GM19397 (cell line): ENCODE results near the gene LCOR.
"Not testable (repeated sequence)": the region's sequence is repeated elsewhere in the genome, so short reads cannot be mapped to it uniquely, and the experiment has no call there.

Experiments
- ATAC-seq: cut with Tn5 transposase; IDR thresholded peaks from one replicate; pipeline ENCODE4 v1.9.1; 2021; ENCODE audit warnings: mild to moderate bottlenecking, moderate library complexity; ENCODE audit not compliant: unreplicated experiment

The LCOR gene

GRCh38 chr10:96924861-96925260 lies 92.8 kb downstream of the LCOR start:
- ATAC-seq = no peak

- no peak for ATAC-seq
Observed at GRCh38 chr10:96930469-96930868, 98.4 kb downstream of the LCOR start.

DNA sequence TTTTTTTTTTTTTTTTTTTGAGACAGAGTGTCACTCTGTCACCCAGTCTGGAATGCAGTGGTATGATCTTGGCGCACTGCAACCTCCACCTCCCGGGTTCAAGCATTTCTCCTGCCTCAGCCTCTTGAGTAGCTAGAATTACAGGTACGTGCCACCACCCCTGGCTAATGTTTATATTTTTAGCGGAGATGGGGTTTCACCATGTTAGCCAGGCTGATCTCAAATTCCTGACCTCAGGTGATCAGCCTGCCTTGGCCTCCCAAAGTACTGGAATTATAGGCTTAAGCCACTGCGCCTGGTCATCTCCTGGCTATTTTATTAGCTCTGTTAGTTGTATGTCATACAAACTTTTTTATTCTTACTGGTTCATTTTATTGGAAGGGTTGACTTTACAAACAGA lies 103.0 kb downstream of the LCOR start:
- no peak for ATAC-seq

GRCh38 chr10:96935810-96936209 lies 103.7 kb downstream of the LCOR start:
- no peak for ATAC-seq

DNA sequence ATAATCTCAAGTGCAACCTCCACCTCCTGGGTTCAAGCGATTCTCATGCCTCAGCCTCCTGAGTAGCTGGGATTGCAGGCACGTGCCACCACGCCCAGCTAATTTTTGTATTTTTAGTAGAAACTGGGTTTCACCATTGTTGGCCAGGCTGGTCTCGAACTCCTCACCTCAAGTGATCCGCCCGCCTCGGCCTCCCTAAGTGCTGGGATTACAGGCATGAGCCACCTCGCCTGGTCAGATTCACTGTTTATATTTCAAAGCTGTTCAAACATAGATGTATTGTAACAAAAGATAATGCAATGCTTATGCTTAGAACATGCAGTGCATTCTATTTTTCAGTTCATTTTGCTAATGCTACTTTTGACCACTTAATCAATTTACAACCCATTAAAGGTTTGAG lies 111.1 kb downstream of the LCOR start:
- ATAC-seq = not testable (repeated sequence)

DNA sequence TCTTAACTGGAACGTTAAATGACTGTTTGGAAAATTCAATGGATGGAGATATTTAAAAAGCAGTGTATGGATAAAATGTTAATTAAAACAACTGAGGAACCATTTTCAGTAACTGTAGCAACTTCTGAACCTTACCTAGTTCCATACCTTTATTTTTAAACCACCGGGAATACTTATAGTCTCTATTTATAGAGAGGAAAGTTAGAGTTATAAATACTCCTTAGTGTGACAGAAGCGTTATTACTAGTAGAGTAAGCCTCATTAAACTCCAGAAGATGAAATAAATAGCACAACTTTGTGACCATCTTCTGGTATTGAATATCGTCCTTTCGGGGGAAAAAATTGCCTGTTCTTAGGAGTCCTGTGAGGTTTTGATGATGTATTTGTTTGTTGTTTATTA lies 114.9 kb downstream of the LCOR start:
- ATAC-seq = no peak

GRCh38 chr10:96949039-96949683 lies 117.1 kb downstream of the LCOR start:
- no peak for ATAC-seq

GRCh38 chr10:96951954-96952353 lies 119.9 kb downstream of the LCOR start:
- no peak for ATAC-seq

GRCh38 chr10:96955794-96956193 lies 123.7 kb downstream of the LCOR start:
- no peak for ATAC-seq

GRCh38 chr10:96958071-96958470 lies 126.0 kb downstream of the LCOR start:
- ATAC-seq = no peak

DNA sequence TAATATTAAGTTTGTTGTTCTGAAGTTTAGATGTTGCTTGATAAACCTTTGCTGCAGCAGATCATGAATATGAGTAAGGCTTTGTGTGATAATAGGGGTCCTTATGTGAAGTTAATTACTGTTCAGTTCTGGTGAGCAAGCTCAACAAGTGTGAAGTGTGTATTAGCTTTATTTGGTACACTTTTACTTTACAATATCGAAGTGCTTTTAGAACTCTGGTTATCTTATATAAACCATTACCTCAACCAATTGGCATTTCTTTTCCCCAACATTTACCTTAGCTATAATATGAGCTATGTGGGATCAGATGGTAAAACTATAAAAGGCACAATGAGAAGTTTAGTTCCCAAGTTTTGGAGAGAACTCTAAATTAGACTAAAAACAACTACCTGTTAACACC lies 127.6 kb downstream of the LCOR start:
- ATAC-seq = no peak

GRCh38 chr10:96960872-96961271 lies 128.8 kb downstream of the LCOR start:
- ATAC-seq = no peak

DNA sequence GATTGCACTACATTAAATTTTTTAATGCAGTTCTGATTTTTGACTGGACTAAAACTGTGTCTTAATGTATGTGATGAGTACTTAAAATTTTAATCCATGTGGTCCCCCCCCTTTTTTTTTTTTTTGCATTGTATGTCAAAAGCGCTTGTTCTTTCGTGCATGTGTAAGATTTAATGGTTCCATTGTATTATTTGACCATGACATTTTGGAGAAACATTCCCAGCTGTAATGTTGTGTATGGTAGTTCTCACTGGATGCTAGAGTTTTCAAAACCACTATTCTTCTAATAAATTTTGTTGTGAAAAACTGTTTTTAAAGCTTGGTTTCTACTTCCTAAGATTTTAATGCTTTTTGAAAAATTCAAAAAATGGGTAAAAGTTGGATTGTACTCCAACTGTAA lies 132.0 kb downstream of the LCOR start:
- no peak for ATAC-seq

- ATAC-seq = no peak
Observed at GRCh38 chr10:96967847-96968246, 135.7 kb downstream of the LCOR start.

GRCh38 chr10:96968682-96969423 lies 136.8 kb downstream of the LCOR start:
- ATAC-seq = no peak

DNA sequence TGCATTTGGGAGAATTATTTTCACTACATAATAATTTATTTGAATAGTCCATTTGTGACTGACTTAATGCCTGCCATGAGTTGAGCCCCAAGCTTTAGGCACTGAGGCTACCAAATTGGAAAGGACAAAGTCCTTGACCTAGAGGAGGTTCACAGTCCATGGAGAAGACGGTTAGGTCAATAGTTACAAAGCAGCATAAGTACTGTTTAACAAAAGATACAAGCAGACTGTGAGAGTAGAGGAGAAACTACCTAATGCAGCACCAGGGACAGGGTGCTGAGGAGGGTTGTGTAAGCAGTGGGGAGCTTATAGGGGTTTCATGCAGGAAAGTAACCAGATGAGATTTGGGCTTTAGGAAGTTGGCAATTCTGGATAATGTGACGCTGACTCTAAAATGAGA lies 139.2 kb downstream of the LCOR start:
- no peak for ATAC-seq

DNA sequence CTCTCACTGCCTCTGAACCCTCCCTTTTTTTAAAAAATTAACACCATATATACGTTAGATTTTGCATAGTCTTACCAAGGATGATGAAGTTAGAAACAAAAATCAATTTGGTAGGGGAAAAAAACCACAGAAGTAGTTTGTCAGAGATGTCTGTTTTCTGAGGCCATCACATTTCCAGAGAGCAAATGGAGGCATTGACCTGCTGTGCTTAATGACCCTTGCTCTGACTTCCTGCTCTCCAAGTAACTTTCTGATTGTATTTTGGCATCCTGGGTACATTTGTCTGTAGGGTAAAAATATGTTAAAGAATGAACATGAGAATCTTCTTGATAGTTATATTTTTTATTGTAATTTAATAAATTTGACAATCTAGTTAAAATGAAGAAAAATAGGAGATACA lies 140.2 kb downstream of the LCOR start:
- no peak for ATAC-seq

DNA sequence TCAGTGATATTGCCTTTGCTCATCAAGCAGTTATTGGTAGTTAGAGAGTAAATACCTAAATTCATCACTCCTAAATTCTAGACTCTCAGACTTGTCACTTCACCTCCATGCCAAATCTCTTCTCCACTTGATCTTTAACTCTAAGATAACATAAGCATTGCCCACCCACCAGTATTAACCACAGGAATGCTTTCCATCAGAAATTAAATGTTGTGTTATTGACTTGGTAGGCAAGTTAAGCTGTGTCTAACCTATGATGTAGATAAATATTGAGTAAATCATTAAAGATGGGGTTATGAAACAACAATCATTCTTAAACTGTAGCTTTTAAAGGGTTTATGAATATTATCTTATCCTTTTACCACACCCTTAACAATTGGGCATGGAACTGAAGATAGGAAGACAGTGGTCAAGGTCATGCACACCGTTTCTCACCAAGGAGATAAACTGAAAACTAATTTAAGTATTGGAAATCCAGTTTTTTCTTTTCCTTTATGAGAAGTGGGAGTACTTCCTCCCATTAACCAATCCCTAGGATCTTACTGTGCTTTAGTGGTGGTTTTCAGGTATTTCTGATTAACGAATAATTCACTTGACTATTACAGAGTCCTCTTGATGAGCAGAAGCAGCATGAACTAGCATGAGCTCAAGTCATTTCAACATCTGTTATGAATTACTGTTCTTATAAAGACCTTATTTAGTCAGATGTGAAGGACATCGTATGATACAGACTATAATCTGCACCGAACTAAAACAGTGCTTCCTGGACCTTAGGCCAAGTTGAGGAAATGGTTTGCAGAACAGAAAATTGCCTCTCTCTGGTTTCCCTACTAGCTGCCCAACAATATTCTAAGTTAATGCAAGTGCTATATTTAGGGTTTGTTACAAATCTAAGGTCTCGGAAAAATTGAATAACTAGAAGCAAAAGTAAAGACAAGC lies 142.0 kb downstream of the LCOR start:
- ATAC-seq = no peak

GRCh38 chr10:96975136-96975535 lies 143.0 kb downstream of the LCOR start:
- no peak for ATAC-seq

GRCh38 chr10:96978621-96979154 lies 146.6 kb downstream of the LCOR start:
- ATAC-seq = no peak

- ATAC-seq = no peak
Observed at GRCh38 chr10:96982149-96982930, 150.2 kb downstream of the LCOR start.
